GM18526 (cell line): Measurements from ENCODE around the gene PRDX5.

ENCODE experiments used
- POLR2A ChIP-seq: IDR thresholded peaks from 3 replicates; pipeline ENCODE4 v1.6.1; 2011; ENCODE audit not compliant: insufficient read length; ENCODE audit errors: extremely low read depth

The PRDX5 gene

GRCh38 chr11:64285885-64286800, 31.8 kb upstream of the PRDX5 start:
- peak; percentile 11 for TF ChIP-seq POLR2A

- no peak for TF ChIP-seq POLR2A
Measured at GRCh38 chr11:64286801-64287159, 31.1 kb upstream of the PRDX5 start.

GRCh38 chr11:64287676-64288352, 30.1 kb upstream of the PRDX5 start:
- no peak for TF ChIP-seq POLR2A

DNA sequence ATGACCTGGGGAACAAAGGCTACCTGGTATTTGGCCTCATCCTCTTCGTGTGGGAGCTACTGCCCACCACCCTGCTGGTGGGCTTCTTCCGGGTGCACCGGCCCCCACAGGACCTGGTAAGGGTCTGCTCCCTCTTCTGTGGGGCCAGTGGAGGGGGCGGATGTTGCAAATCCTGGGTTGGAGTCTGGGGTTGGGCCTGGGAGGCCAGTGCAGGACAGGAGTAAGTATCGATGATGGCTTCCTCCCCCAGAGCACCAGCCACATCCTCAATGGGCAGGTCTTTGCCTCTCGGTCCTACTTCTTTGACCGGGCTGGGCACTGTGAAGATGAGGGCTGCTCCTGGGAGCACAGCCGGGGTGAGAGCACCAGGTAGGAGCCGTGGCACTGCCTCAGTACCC, 29.6 kb upstream of the PRDX5 start:
- TF ChIP-seq POLR2A, result no peak

DNA sequence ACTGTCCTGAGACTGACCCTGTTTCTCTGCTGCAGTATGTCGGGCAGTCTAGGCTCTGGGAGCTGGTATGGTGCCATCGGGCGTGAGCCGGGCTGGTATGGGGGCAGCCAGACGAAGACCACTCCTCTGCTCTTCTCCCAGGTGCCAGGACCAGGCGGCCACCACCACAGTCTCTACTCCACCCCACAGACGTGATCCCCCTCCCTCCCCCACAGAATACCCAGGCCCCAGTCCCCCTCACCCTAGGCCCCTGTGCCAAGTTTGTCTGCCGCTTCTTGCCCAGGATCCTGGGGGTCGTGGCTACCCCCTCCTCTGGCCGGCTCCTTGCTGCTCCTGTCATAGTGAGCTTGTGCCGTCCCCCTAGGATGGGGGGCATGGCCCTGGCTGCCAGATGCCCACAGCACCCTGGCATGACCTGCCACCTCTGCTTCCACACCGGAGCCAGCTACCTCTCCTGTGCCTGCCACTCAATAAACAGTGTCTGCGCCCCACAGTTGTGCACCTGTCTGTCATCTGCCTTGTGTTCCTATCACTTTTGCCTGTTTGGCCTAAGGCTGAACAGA, 28.8 kb upstream of the PRDX5 start:
- TF ChIP-seq POLR2A, result no peak

DNA sequence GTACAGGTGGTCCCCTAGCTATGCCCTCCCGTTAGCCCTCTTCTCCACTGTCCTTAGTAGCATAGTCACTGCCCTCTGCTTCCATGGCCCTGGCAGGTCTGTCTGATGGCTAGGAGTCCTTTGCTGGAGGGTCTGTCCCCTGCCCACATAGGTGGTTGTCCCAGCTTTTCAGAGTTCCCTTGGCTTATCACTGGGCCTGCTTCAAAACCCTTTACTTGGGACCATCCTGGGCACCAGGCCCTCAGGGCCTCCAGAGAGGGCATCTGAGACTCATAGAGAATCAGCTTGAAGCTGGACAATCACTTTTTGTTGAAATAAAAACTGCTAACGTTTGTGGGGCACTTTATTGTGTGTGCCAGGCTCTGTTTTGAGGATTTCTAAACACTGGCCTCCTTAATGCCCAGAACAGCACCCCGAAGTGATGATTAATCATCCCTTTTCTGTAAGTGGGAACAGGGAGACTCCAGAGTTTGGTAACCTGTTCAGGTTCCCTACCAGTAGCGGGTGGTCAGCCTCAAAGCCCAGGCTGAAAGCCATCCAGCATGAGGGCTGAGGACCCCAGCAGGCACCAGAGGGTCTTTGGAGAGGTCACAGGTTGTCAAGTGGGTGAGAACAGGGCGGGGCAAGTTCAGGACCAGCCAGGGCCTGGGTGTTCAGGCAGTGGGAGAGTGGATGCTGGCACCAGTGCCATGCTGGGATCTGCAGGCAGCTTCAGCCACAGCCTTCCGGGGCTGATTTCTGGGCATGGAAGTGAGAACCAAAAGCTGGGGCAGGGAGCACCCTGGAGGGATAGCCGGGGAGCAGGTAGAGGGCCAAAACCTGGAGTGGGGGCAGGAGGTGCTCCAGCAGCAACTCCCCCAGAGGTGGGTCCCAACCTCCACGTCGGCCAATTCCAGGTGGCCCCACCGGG, 27.3 kb upstream of the PRDX5 start:
- no peak for TF ChIP-seq POLR2A

DNA sequence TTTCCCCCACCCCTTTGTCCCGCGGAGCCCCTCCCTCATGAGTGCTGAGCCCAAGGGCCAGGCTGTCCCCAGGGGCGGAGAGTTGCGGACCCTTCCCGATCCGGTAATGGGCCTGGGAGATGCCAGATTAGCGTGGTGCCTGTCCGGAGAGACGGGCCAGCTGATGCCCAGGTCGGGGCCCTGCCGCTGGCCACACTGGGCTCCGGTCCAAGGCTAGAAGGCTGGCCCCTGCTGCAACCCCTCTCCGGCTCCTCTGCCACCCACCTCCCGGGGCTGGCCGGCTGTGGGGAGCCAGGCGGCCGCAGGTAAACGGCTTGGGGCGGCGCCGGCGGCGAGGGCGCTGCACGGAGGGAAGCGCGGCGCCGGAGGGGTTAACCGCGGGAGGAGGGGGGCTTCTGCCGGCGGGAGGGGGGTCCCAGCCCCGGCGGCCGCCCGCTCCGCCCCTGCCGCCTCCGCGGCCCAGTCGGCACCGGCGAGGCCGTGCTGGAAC, 26.6 kb upstream of the PRDX5 start, which contains the start of gene KCNK4:
KCNK4 (plus strand) TSS at position 41 of the 490 bp plus-strand sequence. CDS start 1,717 bp downstream, outside the sequence.
- TF ChIP-seq POLR2A, result no peak

DNA sequence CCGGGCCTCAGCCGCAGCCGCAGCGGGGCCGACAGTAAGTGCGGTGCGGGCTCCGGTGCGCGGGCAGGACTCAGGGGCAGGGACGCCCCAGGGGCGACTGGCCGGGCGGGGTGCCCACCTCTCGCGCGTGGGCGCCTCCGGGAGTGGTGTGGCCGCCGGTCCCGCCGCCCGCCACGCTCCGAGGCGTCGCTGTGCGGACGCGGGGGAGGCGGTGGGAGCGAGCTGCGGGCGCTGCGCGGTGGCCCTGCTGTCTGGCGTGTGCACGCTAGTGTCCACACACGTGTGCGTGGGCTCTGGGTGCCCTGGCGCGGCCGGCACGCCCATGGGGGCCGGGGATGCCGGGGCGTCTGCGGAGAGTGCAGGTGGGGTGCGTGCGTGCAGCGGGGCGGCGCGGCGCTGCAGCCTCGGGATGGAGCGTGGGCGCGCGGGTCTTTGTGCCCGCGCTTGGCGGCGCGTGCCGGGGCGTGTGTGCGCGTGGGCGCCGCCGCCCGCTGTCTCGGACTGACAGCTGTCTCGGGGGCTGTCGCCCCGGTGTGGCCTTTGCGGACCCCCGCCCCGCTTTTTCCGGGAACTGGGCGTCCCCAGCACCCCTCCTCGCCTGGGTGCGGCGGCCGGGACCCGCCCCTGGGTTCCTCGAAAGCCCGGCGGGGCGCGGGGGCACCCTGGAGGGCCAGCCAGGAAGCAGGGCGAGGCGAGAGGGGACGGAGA, 26.0 kb upstream of the PRDX5 start:
- no peak for TF ChIP-seq POLR2A

GRCh38 chr11:64292460-64293254, 25.3 kb upstream of the PRDX5 start:
- TF ChIP-seq POLR2A, result no peak

DNA sequence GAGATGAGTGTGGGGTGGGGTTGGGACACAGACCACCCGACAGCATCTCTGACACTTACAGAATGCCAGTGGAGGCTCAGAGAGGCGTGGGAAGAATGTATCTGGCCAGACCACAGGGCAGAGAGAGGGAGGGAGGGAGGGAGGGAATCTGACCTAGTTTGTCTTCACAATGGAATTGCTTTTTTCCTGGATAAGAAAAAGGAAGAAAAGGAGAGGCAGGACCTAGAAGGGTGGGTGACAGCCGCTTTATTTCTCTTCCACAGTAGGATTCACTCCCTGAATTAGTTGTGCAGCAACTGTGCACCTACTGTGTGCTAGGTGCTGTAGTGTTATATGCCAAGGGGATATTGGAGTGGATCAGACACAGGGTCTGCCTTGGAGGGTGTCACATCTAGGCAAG, 23.1 kb upstream of the PRDX5 start:
- no peak for TF ChIP-seq POLR2A

GRCh38 chr11:64295760-64296159, 22.2 kb upstream of the PRDX5 start:
- TF ChIP-seq POLR2A, result no peak

- no peak for TF ChIP-seq POLR2A
Measured at GRCh38 chr11:64296236-64296635, 21.7 kb upstream of the PRDX5 start.

GRCh38 chr11:64296830-64297698, 20.9 kb upstream of the PRDX5 start:
- TF ChIP-seq POLR2A, result no peak
